ENCODE results near the gene LMF1.

The LMF1 gene

GRCh38 chr16:978403-978802 is 7.6 kb upstream of the LMF1 start:
- Histone ChIP-seq H2AFZ (ENCODE audit: low read depth, low read length, severe bottlenecking) (no peak overlapping the region), H3K27ac (ENCODE audit: low read depth, low read length) (no peak overlapping the region), H3K9me3 (ENCODE audit: insufficient read depth, low read length) (no peaks in the 10 kb centered on the region), H3K9ac (ENCODE audit: low read length) (no peak overlapping the region), H3K27me3 (ENCODE audit: low read length) (no peaks in the 10 kb centered on the region), H3K4me2 (ENCODE audit: low read depth, low read length, poor library complexity, severe bottlenecking) (no peak overlapping the region), H4K20me1 (ENCODE audit: low read depth, low read length) (no peaks in the 10 kb centered on the region), H3K79me2 (ENCODE audit: insufficient read depth, low read length) (no peaks in the 10 kb centered on the region), H3K36me3 (ENCODE audit: low read length) (no peaks in the 10 kb centered on the region), H3K9me2 (replicated peaks; ENCODE audit: insufficient read depth, low read length) (no peaks in the 10 kb centered on the region), H3K4me3 (ENCODE audit: insufficient read depth, low read length, poor library complexity, severe bottlenecking) (no peak overlapping the region), H3F3A (ENCODE audit: insufficient read depth) (peaks cover 8% of the 10 kb centered on the region; the same call in 1 of the 2 replicates)
- no peak for TF ChIP-seq CTCF (IDR thresholded peaks at IDR 0.05; ENCODE audit: insufficient read depth, low read length, poor library complexity, severe bottlenecking)
- TF ChIP-seq EZH2phosphoT487 (conservative IDR thresholded peaks at IDR 0.05; ENCODE audit: low read length) = no peak

DNA sequence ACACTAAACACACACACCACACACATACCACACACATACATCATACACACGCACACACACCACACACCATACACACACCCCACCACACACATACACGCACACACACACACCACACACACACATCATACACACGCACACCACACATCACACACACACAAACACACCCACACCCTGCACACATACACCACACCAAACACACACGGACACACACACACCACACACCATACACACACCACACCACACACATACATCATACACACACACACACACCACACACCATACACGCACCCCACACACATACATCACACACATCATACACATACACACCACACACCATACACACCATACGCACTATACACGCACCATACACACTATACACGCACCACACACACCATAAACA is 7.1 kb upstream of the LMF1 start:
- Histone ChIP-seq H3K27me3 (ENCODE audit: low read length) (no peaks in the 10 kb centered on the region), H2AFZ (ENCODE audit: low read depth, low read length, severe bottlenecking) (no peak overlapping the region), H4K20me1 (ENCODE audit: low read depth, low read length) (no peaks in the 10 kb centered on the region), H3K9me2 (replicated peaks; ENCODE audit: insufficient read depth, low read length) (no peaks in the 10 kb centered on the region), H3K9ac (ENCODE audit: low read length) (no peak overlapping the region), H3K9me3 (ENCODE audit: insufficient read depth, low read length) (no peaks in the 10 kb centered on the region), H3F3A (ENCODE audit: insufficient read depth) (peaks cover 8% of the 10 kb centered on the region; the same call in 1 of the 2 replicates), H3K36me3 (ENCODE audit: low read length) (no peaks in the 10 kb centered on the region), H3K79me2 (ENCODE audit: insufficient read depth, low read length) (no peaks in the 10 kb centered on the region), H3K4me2 (ENCODE audit: low read depth, low read length, poor library complexity, severe bottlenecking) (no peak overlapping the region), H3K27ac (ENCODE audit: low read depth, low read length) (no peak overlapping the region), H3K4me3 (ENCODE audit: insufficient read depth, low read length, poor library complexity, severe bottlenecking) (no peak overlapping the region)
- no peak for TF ChIP-seq CTCF (IDR thresholded peaks at IDR 0.05; ENCODE audit: insufficient read depth, low read length, poor library complexity, severe bottlenecking)

DNA sequence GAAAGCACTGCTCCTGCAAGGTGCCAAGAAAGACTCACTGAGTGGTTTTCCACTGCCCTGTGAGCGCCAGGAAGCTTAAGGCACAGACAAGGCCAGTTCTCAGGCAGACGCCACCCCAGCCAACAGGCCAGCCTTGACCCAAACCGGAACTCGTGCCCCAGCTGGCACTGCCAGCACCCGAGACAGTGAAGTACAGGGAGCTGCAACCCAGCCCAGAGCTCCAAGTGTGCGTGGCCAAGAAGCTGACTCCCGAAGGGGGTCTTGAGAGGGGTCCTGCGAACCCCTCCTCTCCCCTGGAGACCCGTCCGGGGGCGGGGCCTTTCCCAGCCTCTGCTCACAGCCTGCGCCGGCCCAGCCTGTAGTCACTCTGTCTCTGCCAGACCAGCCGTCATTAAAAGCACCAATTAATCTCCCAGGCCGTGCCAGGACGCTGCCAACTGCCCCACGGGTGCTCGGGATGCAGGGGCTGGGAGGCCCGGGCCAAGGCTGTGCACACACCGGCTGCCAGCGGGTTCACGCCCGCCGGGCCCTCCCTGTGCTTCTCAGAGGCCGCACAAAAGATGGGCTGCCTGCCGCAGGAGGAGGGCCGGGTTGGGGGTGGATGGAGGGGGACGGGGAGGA is 6.4 kb upstream of the LMF1 start:
- Histone ChIP-seq H3K4me3 (ENCODE audit: insufficient read depth, low read length, poor library complexity, severe bottlenecking) (no peak overlapping the region), H3K36me3 (ENCODE audit: low read length) (no peaks in the 10 kb centered on the region), H3K9me3 (ENCODE audit: insufficient read depth, low read length) (no peaks in the 10 kb centered on the region), H3K9ac (ENCODE audit: low read length) (no peak overlapping the region), H3K79me2 (ENCODE audit: insufficient read depth, low read length) (no peaks in the 10 kb centered on the region), H3K4me2 (ENCODE audit: low read depth, low read length, poor library complexity, severe bottlenecking) (no peak overlapping the region), H3K9me2 (replicated peaks; ENCODE audit: insufficient read depth, low read length) (no peaks in the 10 kb centered on the region), H4K20me1 (ENCODE audit: low read depth, low read length) (no peaks in the 10 kb centered on the region), H3F3A (ENCODE audit: insufficient read depth) (peaks cover 8% of the 10 kb centered on the region; the same call in 1 of the 2 replicates), H3K27ac (ENCODE audit: low read depth, low read length) (no peak overlapping the region), H3K27me3 (ENCODE audit: low read length) (no peaks in the 10 kb centered on the region), H2AFZ (ENCODE audit: low read depth, low read length, severe bottlenecking) (no peak overlapping the region)
- TF ChIP-seq CTCF (IDR thresholded peaks at IDR 0.05; ENCODE audit: insufficient read depth, low read length, poor library complexity, severe bottlenecking) = no peak
- no peak for TF ChIP-seq EZH2phosphoT487 (conservative IDR thresholded peaks at IDR 0.05; ENCODE audit: low read length)

Measured in SU-DHL-6 (cell line).